GM18870 (cell line): ENCODE results near the gene SPATA20.

Experiments
- ATAC-seq: cut with Tn5 transposase; IDR thresholded peaks from one replicate; pipeline ENCODE4 v1.9.1; 2021; ENCODE audit warnings: moderate library complexity; ENCODE audit not compliant: unreplicated experiment

SPATA20 gene

DNA sequence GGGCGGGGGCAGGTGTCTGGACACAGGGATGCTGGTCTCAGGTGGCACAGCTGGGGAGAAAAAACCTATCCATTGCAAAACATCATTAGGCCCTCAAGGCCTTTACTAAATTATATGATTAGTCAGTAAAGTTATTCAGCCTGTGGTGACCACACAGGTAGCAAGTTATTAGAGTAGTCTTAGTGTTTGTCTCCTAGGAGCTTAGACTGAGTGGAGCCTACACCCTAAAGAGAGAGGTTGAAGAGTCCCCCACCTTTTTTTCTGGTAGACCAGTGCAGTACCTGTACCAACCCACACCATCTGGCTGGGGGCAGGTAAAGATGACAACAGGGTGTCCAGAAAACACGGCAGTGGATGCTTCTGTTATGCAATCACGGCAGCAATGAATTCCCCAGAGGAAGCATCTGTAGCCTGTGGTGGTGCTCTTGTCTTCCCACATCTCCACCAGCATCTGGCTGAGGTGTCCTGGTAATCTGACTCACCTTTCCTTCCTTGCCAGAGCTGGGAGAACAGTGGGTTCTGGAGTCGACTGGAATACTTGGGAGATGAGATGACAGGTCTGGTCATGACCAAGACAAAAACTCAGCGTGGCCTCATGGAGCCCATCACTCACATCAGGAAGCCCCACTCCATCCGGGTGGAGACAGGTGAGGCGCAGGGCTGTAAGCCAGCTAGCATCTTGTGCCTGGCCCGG, 27.7 kb upstream of the SPATA20 start:
- ATAC-seq: no peak

- ATAC-seq: no peak
Measured at GRCh38 chr17:50520483-50520882, 26.5 kb upstream of the SPATA20 start.

- ATAC-seq: no peak
Measured at GRCh38 chr17:50521514-50521913, 25.5 kb upstream of the SPATA20 start.

- ATAC-seq: no peak
Measured at GRCh38 chr17:50522766-50523165, 24.2 kb upstream of the SPATA20 start.

DNA sequence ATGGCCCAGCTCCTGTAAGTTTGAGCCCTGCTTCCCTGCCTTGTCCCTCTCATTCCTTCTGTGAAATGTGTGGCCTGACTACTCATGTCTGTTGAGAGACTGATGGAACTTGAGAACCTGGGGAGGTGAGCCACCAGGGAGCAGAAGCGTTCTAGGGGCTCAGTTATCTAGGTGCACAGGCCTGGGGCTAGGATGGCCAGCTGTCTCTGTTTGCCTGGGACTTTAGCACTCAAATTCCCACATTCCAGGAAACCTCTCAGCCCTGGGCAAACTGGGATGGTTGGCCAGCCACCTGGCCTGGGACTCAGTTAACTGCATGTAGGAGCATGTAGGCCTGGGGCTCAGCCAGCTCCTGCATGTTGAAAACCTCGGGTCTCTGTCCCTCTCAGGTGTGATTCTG, 23.8 kb upstream of the SPATA20 start:
- no peak for ATAC-seq

DNA sequence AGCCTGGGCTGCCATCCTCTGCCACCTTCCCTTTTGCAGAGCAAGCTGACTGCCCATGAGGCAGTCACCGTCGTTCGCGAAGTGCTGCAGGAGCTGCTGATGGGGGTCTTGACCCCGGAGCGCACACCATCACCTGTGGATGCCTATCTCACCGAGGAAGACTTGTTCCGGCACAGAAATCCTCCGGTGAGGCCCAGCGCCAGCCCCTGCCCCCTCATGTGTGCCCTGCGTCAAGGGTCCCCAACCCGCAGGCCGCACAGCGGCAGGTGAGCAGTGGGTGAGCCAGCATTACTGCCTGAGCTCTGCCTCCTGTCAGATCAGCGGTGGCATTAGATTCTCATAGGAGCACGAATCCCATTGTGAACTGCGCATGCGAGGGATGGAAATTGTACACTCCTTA, 22.1 kb upstream of the SPATA20 start:
- ATAC-seq: no peak

GRCh38 chr17:50527155-50527762, 19.7 kb upstream of the SPATA20 start:
- ATAC-seq: no peak

- ATAC-seq: no peak
Measured at GRCh38 chr17:50527949-50528474, 19.0 kb upstream of the SPATA20 start.

DNA sequence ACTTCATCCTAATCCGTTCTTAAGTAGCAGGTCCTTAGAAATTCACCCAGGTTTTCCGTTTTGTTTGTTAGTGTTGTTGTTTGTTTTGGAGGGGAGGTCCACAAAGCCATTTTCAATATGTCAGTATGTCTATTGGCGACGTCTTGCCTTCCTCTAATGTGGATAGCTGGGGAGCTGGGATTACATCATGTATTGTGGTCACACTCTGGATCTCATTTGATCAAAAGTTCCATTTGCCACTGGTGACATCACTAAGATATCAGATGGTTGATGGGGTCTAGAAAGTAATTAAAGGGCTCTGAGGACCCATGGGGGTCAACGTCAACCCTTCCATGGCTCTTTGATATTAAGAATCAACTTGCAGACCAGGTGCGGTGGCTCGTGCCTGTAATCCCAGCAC, 17.1 kb upstream of the SPATA20 start:
- no peak for ATAC-seq

DNA sequence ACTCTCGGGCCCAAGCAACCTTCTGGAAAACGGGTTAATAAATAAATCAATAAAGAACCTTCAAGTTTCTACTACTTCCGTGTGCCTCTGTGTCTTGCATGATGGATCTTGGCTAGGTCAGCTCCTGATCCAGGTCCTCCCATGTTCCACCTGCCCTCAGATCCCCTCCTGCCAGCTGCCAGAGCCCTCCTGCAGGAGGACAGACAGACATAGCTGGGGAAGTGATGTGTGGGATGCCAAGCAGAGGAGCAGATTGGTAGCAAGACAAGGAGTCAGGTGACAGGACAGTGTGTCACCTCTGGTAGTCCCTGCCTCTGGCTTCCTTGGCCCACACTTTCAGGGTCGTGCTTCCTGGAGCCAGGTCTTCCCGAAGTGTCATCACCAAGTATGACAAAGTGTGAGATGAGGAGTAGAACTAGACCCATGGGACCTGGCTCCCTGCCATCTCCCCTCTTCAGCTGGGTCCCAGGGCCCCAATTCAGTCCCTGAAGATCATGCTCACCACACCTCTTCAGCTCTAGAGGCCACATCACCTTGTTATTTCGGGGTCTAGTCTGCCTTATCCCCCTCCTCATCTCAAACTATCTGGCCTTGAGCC, 15.4 kb upstream of the SPATA20 start:
- no peak for ATAC-seq

DNA sequence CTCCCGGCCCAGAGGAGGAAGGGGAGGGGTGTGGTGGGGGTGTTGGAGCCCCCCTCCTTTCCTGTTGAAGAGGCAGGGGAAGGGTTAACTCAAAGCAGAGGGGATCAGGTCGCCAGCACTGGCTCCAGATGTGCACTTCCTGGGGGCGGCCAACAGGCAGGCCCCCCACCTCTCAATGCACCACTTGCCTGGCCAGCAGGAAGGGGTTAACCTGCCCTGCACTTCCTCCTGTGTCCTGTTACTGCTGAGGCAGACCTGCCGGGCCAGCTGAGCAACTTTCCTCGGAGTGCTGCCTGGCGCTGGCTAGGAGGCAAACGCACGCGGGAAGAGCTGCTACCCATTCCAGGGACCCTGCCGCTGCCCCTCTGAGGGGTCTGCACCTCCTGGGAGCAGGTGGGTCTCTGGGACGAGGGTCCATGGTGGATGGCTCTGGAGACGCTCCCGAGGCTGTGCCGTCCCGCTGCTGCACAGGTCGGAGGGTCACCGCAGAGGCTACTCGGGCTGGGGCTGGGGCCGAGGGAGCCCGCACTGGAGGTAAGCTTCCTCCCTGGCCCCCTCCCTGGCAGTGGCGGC, 14.4 kb upstream of the SPATA20 start, which contains the start of gene EPN3:
TSS of gene EPN3 (plus strand) at position 284 of the 573 bp plus-strand sequence. CDS start 3,822 bp downstream, outside the sequence.
- ATAC-seq: no peak

- no peak for ATAC-seq
Measured at GRCh38 chr17:50533185-50533584, 13.8 kb upstream of the SPATA20 start.

DNA sequence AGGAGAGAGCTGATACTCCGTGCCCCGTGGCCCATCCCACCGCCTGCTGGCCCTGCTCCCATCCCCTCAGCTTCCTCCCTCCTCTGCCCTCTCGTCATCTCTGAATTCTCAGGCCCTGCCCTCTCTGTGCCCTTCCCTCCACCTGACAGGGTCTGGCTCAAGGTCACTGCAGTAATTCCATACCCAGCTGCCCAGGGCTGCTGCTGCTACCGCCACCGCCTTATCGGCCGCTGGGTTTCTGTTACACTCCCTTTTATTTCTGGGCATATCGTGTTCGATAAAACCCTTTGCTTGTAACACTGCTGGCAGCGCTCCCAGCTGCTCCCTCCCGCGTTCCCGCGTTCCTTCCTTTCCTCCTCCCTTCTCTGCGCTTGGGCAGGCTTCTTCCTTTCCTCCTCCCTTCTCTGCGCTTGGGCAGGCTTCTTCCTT, 13.2 kb upstream of the SPATA20 start:
- ATAC-seq: no peak

- ATAC-seq: no peak
Measured at GRCh38 chr17:50534222-50534978, 12.6 kb upstream of the SPATA20 start.

DNA sequence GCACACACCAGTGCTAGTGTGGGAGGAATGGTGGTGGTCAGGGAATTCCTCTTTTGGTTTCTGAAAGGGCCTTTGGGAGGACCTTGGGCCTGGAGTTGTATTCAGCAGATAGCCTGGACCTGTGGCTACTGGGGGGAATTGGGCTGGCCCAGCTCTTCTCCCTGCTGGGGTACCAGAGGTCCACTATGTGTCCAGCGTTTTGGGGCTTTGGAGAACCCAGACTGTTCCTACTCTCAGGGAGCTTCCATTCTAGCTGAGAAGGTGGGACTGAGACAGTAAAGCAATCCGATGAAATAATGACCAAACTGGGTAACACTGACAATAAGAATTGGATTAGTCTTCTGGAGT, 12.0 kb upstream of the SPATA20 start:
- no peak for ATAC-seq

DNA sequence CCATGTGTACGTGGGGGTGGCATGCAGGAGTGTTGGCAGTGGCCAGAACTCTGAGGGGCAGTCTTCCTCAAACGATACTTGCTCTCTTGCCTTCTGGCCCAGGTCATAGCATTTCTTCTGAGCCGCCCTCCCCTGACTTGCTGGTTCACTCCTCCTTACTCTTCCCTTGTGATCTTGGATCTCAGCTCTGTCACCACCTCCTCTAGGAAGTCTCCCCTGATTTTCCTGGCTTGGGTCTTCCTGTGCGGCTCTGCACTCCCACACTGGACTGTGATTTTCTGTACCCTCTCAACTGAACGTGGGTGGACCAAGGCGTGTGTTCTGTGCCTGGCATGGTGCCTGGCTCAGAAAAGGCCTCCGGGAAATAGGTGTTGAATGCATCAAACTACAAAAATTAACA, 11.6 kb upstream of the SPATA20 start:
- ATAC-seq: no peak

- ATAC-seq: no peak
Measured at GRCh38 chr17:50536683-50537646, 10.0 kb upstream of the SPATA20 start.

GRCh38 chr17:50537721-50538548, 9.0 kb upstream of the SPATA20 start:
- ATAC-seq: no peak
